ENCODE measurements around the gene NCKAP5. TPM values are rescaled to one million over a fixed set of nuclear protein-coding genes. Genes with fewer than 3 reads are reported as not detected.

The NCKAP5 gene
- total and polyA plus RNA-seq, 9 of the 15 experiments (the other 6 are each of a cell fraction or from before 2014, with no cell fraction given), result not detected

- ATAC-seq (no peak), FAIRE-seq (no peak), DNase-seq (ENCODE audit: extremely low read depth in 1 of 4, low spot score in 3 of 4) (no peak)
- H3K27ac ChIP-seq (ENCODE audit: extremely low read depth, low read depth, low read length), result no peak overlapping the region
- no peak overlapping the region for H3K9ac ChIP-seq (ENCODE audit: insufficient read depth in 1 of 2, low read depth in 2 of 2, low read length in 2 of 2)
- no peaks in the 10 kb centered on the region for H3K79me2 ChIP-seq (ENCODE audit: control insufficient read depth, insufficient read depth, low read length)
- BruUV-seq (replicated peaks), result no TSS peak
- no peaks in the 10 kb centered on the region for H3K36me3 ChIP-seq (ENCODE audit: control insufficient read depth, insufficient read depth, low read length)
- 0% methylated on average over 5 of the region's 5 CpGs for WGBS (ENCODE audit: insufficient coverage, low coverage, missing lambda C conversion rate)
- no peak overlapping the region for H3K4me2 ChIP-seq (ENCODE audit: insufficient read depth, low read length)
- ChIA-PET CTCF (ENCODE audit: low intra/inter-chr PET ratio) (no interaction called here), POLR2A (interaction anchor here (0.7 kb wide), 2 partner anchors 9 to 82 kb away, joined by 3 read pairs; no protein-coding TSS in a partner anchor)
- no peaks in the 10 kb centered on the region for H4K20me1 ChIP-seq (replicated peaks; ENCODE audit: control insufficient read depth, insufficient read depth, low read length)
- no peaks in the 10 kb centered on the region for H3K4me1 ChIP-seq (replicated peaks in 1 of 2; ENCODE audit: control insufficient read depth in 2 of 2, insufficient read depth in 2 of 2, low read length in 2 of 2)
- no peak overlapping the region for H2AFZ ChIP-seq (ENCODE audit: low read depth, low read length)
- no peaks in the 10 kb centered on the region for H3K27me3 ChIP-seq (ENCODE audit: control insufficient read depth in 2 of 2, insufficient read depth in 2 of 2, low read length in 2 of 2)
- H3K9me3 ChIP-seq (replicated peaks; ENCODE audit: control insufficient read depth, insufficient read depth, low read depth, low read length), result no peaks in the 10 kb centered on the region
- in situ Hi-C loops (cut with MboI), result no loop called here
- TF ChIP-seq ZNF12 (CRISPR knock-in tag; IDR thresholded peaks at IDR 0.05) (no peak), GABPA (tag; conservative IDR thresholded peaks at IDR 0.05; ENCODE audit: low read depth) (no peak), GTF2F1 (IDR thresholded peaks at IDR 0.05; ENCODE audit: low read depth, low read length) (no peak)
- intact Hi-C loops (cut with micrococcal nuclease), result no loop called here
- H3K9me1 ChIP-seq (ENCODE audit: control insufficient read depth, insufficient read depth, low read length), result no peaks in the 10 kb centered on the region
- no peak overlapping the region for H3K4me3 ChIP-seq
These were observed 5.9 kb upstream of the NCKAP5 start for GRCh38 chr2:133574186-133574585.

GRCh38 chr2:133573491-133574162, 5.4 kb upstream of the NCKAP5 start:
- FAIRE-seq, result no peak
- Histone ChIP-seq H3K4me3 (no peak overlapping the region), H2AFZ (ENCODE audit: low read depth, low read length) (no peak overlapping the region), H3K4me2 (ENCODE audit: insufficient read depth, low read length) (no peak overlapping the region), H3K9ac (ENCODE audit: insufficient read depth in 1 of 2, low read depth in 2 of 2, low read length in 2 of 2) (no peak overlapping the region), H3K9me3 (replicated peaks; ENCODE audit: control insufficient read depth, insufficient read depth, low read depth, low read length) (no peaks in the 10 kb centered on the region), H3K27me3 (ENCODE audit: control insufficient read depth in 2 of 2, insufficient read depth in 2 of 2, low read length in 2 of 2) (no peaks in the 10 kb centered on the region), H3K36me3 (ENCODE audit: control insufficient read depth, insufficient read depth, low read length) (no peaks in the 10 kb centered on the region), H3K79me2 (ENCODE audit: control insufficient read depth, insufficient read depth, low read length) (no peaks in the 10 kb centered on the region), H3K9me1 (ENCODE audit: control insufficient read depth, insufficient read depth, low read length) (no peaks in the 10 kb centered on the region), H3K4me1 (replicated peaks in 1 of 2; ENCODE audit: control insufficient read depth in 2 of 2, insufficient read depth in 2 of 2, low read length in 2 of 2) (no peaks in the 10 kb centered on the region), H3K27ac (ENCODE audit: extremely low read depth, low read depth, low read length) (no peak overlapping the region), H4K20me1 (replicated peaks; ENCODE audit: control insufficient read depth, insufficient read depth, low read length) (no peaks in the 10 kb centered on the region)
- 0% methylated on average over 6 of the region's 6 CpGs for WGBS (ENCODE audit: insufficient coverage, low coverage, missing lambda C conversion rate)
- TF ChIP-seq ZBTB5 (IDR thresholded peaks at IDR 0.05) (no peak), ZNF239 (CRISPR knock-in tag; IDR thresholded peaks at IDR 0.05) (no peak)
- no peak for DNase-seq (ENCODE audit: extremely low read depth in 1 of 4, low spot score in 3 of 4)
- POLR2A ChIA-PET, result interaction anchor here (0.7 kb wide), 2 partner anchors 10 to 82 kb away, joined by 3 read pairs; no protein-coding TSS in a partner anchor
- no peak for ATAC-seq
- no TSS peak for BruUV-seq (replicated peaks)
- CTCF ChIA-PET (ENCODE audit: low intra/inter-chr PET ratio), result no interaction called here
- in situ Hi-C loops (cut with MboI), result no loop called here
- intact Hi-C loops (cut with micrococcal nuclease), result no loop called here

All from K562 (cell line).